Measurements from ENCODE around the gene PAK1.

PAK1 gene

GRCh38 chr11:77468527-77468926, 5.4 kb downstream of the PAK1 start:
- intact Hi-C loops (cut with DNase I; ENCODE audit: low total_unique reads) = no loop called here
- TF ChIP-seq CTCF (IDR thresholded peaks at IDR 0.05) = no peak
- no peaks in the 10 kb centered on the region for H3K36me3 ChIP-seq
- no peak for DNase-seq
- peaks cover 0 to 10% (median 4%) of the 10 kb centered on the region in 4 donors for H3K4me1 ChIP-seq
- H3K4me3 ChIP-seq = no peak overlapping the region
- H3K27ac ChIP-seq = no peak overlapping the region
- no peaks in the 10 kb centered on the region for H3K9me3 ChIP-seq
- H3K27me3 ChIP-seq = peaks cover 0 to under 1% of the 10 kb centered on the region in 2 donors

- Histone ChIP-seq H3K36me3 (no peaks in the 10 kb centered on the region), H3K4me3 (no peak overlapping the region), H3K27me3 (peaks cover 0 to 3% of the 10 kb centered on the region in 2 donors), H3K9me3 (no peaks in the 10 kb centered on the region), H3K4me1 (peaks cover 0 to 5% (median 2%) of the 10 kb centered on the region in 4 donors), H3K27ac (no peak overlapping the region)
- intact Hi-C loops (cut with DNase I; ENCODE audit: low total_unique reads) = no loop called here
- no peak for TF ChIP-seq CTCF (IDR thresholded peaks at IDR 0.05)
- no peak for DNase-seq
Measured at GRCh38 chr11:77467993-77468392, 5.9 kb downstream of the PAK1 start.

- intact Hi-C loops (cut with DNase I; ENCODE audit: low total_unique reads) = no loop called here
- no peak overlapping the region for H3K27ac ChIP-seq
- DNase-seq = no peak
- no peak for TF ChIP-seq CTCF (IDR thresholded peaks at IDR 0.05)
- peaks cover 0 to 3% of the 10 kb centered on the region in 2 donors for H3K27me3 ChIP-seq
- no peaks in the 10 kb centered on the region for H3K36me3 ChIP-seq
- no peak overlapping the region for H3K4me3 ChIP-seq
- peaks cover 0 to 2% (median 0%) of the 10 kb centered on the region in 4 donors for H3K4me1 ChIP-seq
- no peaks in the 10 kb centered on the region for H3K9me3 ChIP-seq
Measured at GRCh38 chr11:77467233-77467632, 6.7 kb downstream of the PAK1 start.

- Histone ChIP-seq H3K27ac (no peak overlapping the region), H3K4me1 (no peaks in the 10 kb centered on the region), H3K27me3 (no peaks in the 10 kb centered on the region), H3K9me3 (no peaks in the 10 kb centered on the region), H3K4me3 (no peak overlapping the region), H3K36me3 (no peaks in the 10 kb centered on the region)
- TF ChIP-seq CTCF (IDR thresholded peaks at IDR 0.05) = no peak
- intact Hi-C loops (cut with DNase I; ENCODE audit: low total_unique reads) = no loop called here
- no peak for DNase-seq
Measured at GRCh38 chr11:77457340-77457739, 16.6 kb downstream of the PAK1 start.

- Histone ChIP-seq H3K27me3 (no peaks in the 10 kb centered on the region), H3K27ac (no peak overlapping the region), H3K9me3 (no peaks in the 10 kb centered on the region), H3K4me3 (no peak overlapping the region), H3K36me3 (no peaks in the 10 kb centered on the region), H3K4me1 (no peaks in the 10 kb centered on the region)
- intact Hi-C loops (cut with DNase I; ENCODE audit: low total_unique reads) = no loop called here
- no peak for TF ChIP-seq CTCF (IDR thresholded peaks at IDR 0.05)
- DNase-seq = no peak
Measured at GRCh38 chr11:77455740-77456139, 18.2 kb downstream of the PAK1 start.
